ENCODE measurements around the gene ZNHIT1.
A peak's percentile ranks its signal among the peaks of the same experiment; 100 is the strongest.
"Not testable (repeated sequence)": the region's sequence is repeated elsewhere in the genome, so short reads cannot be mapped to it uniquely, and the experiment has no call there.

Gene ZNHIT1

GRCh38 chr7:101245147-101245668 lies 27.2 kb downstream of the ZNHIT1 start:
- 0 out of 2 replicates have a peak, but pooled peaks have one; percentile 14 for TF ChIP-seq POU2F2 (IDR thresholded peaks at IDR 0.05; ENCODE audit: low read depth, low read length)
- TF ChIP-seq POLR2AphosphoS5 (IDR thresholded peaks at IDR 0.05; ENCODE audit: low read depth, low read length) = no peak
- FAIRE-seq (no peak), DNase-seq (ENCODE audit: insufficient read length, low spot score) (no peak)

DNA sequence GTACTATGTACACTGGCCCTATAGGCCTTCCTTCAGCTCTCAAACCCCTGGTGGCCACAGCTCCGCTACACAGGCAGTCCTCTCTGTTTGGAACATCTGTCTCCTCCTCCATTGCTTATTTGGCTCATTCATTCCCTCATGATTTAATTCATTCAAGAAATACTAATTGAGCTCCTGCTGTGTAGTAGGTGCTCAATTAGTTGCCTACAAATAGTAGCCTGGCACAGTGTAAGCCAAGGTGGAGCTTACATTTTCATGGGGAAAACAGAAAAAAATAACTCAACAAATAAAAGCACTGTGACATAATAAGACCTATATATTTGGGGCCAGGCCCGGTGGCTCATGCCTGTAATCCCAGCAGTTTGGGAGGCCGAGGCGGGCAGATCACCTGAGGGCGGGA lies 30.3 kb downstream of the ZNHIT1 start:
- TF ChIP-seq TAF1 (IDR thresholded peaks at IDR 0.05; ENCODE audit: low read depth, low read length) = no peak
- no peak for TF ChIP-seq POLR2A (IDR thresholded peaks at IDR 0.05; ENCODE audit: low read depth, low read length)
- no peak for TF ChIP-seq POU2F2 (IDR thresholded peaks at IDR 0.05; ENCODE audit: low read depth, low read length)
- no peak for TF ChIP-seq POLR2AphosphoS5 (IDR thresholded peaks at IDR 0.05; ENCODE audit: low read depth, low read length)
- no peak for TF ChIP-seq SPI1 (IDR thresholded peaks at IDR 0.05; ENCODE audit: low read depth, low read length)
- TF ChIP-seq PAX5 (IDR thresholded peaks at IDR 0.05; ENCODE audit: insufficient read depth, low read length, severe bottlenecking) = no peak
- DNase-seq (ENCODE audit: insufficient read length, low spot score) (no peak), FAIRE-seq (no peak)

- FAIRE-seq (no peak), DNase-seq (ENCODE audit: insufficient read length, low spot score) (no peak)
- TF ChIP-seq SPI1 (IDR thresholded peaks at IDR 0.05; ENCODE audit: low read depth, low read length) (peak; percentile 30; the same call in 1 of the 2 replicates), TAF1 (IDR thresholded peaks at IDR 0.05; ENCODE audit: low read depth, low read length) (no peak), PAX5 (IDR thresholded peaks at IDR 0.05; ENCODE audit: insufficient read depth, low read length, severe bottlenecking) (no peak), POLR2AphosphoS5 (IDR thresholded peaks at IDR 0.05; ENCODE audit: low read depth, low read length) (no peak)
These were observed 32.4 kb downstream of the ZNHIT1 start for GRCh38 chr7:101250324-101250723.

- TF ChIP-seq POU2F2 (IDR thresholded peaks at IDR 0.05; ENCODE audit: low read depth, low read length) (no peak), TAF1 (IDR thresholded peaks at IDR 0.05; ENCODE audit: low read depth, low read length) (0 out of 2 replicates have a peak, but pooled peaks have one; percentile 42), POLR2A (IDR thresholded peaks at IDR 0.05; ENCODE audit: low read depth, low read length) (peak; percentile 79), PAX5 (IDR thresholded peaks at IDR 0.05; ENCODE audit: insufficient read depth, low read length, severe bottlenecking) (no peak), POLR2AphosphoS5 (IDR thresholded peaks at IDR 0.05; ENCODE audit: low read depth, low read length) (peak; percentile 81), SPI1 (IDR thresholded peaks at IDR 0.05; ENCODE audit: low read depth, low read length) (peak; percentile 53)
- FAIRE-seq = peak; percentile 96
- DNase-seq (ENCODE audit: insufficient read length, low spot score) = peak; percentile 93
These were observed 34.1 kb downstream of the ZNHIT1 start for GRCh38 chr7:101251871-101252659.

- not testable (repeated sequence) for DNase-seq (ENCODE audit: insufficient read length, low spot score); FAIRE-seq
These were observed 35.2 kb downstream of the ZNHIT1 start for GRCh38 chr7:101253199-101253598.

- DNase-seq (ENCODE audit: insufficient read length, low spot score) = no peak
- TF ChIP-seq POLR2AphosphoS5 (IDR thresholded peaks at IDR 0.05; ENCODE audit: low read depth, low read length) (no peak), POLR2A (IDR thresholded peaks at IDR 0.05; ENCODE audit: low read depth, low read length) (no peak), PAX5 (IDR thresholded peaks at IDR 0.05; ENCODE audit: insufficient read depth, low read length, severe bottlenecking) (no peak), TAF1 (IDR thresholded peaks at IDR 0.05; ENCODE audit: low read depth, low read length) (no peak), POU2F2 (IDR thresholded peaks at IDR 0.05; ENCODE audit: low read depth, low read length) (no peak), SPI1 (IDR thresholded peaks at IDR 0.05; ENCODE audit: low read depth, low read length) (no peak)
- no peak for FAIRE-seq
These were observed 37.8 kb downstream of the ZNHIT1 start for GRCh38 chr7:101255796-101256195.

DNA sequence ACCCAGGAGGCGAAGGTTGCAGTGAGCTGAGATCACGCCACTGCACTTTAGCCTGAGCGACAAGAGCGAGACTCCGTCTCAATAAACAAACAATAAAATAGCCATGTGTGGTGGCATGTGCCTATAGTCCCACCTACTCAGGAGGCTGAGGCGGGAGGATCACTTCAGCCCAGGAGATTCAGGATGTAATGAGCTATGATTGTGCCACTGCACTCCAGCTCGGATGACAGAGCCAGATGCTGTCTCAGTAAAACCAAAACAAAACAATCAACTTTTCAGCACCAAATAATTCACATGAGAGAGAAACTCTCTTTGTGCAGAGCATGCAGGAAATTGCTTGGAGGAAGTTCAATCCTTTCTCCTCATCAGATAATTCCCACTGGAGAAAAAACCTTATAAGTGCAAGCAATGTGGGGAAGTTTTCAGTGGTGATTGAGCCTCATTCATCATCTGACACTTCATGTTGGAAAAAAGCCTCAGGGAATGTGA lies 40.3 kb downstream of the ZNHIT1 start:
- DNase-seq (ENCODE audit: insufficient read length, low spot score) (no peak), FAIRE-seq (no peak)
- no peak for TF ChIP-seq POLR2A (IDR thresholded peaks at IDR 0.05; ENCODE audit: low read depth, low read length)
- no peak for TF ChIP-seq SPI1 (IDR thresholded peaks at IDR 0.05; ENCODE audit: low read depth, low read length)

DNA sequence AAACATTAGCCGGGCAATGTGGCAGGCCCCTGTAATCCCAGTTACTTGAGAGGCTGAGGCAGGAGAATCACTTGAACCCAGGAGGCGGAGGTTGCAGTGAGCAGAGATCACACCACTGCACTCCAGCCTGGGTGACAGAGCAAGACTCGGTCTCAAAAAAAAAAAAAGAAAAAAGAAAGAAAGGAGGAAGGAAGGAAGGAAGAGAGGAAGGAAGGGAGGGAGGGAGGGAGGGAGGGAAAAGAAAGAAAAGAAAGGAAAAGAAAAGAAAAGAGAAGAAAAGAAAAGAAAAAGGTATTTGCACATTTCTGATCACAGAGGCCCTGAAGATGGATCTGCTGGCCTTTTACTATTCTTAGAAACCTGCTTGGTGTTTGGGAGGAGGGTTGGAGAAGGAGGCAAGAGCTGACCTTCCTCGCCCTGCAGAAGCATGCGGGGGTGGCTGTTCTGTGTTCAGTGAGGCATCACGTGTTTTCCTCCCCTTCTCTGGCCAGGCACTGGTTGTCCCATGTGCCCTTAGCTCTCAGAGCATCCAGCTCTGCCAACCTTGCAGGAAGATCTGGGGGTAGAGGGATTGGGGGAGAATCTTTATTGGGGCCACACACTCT lies 46.2 kb downstream of the ZNHIT1 start:
- FAIRE-seq; DNase-seq (ENCODE audit: insufficient read length, low spot score): not testable (repeated sequence)

GRCh38 chr7:101265622-101266516 lies 47.9 kb downstream of the ZNHIT1 start:
- FAIRE-seq (no peak), DNase-seq (ENCODE audit: insufficient read length, low spot score) (no peak)

More at GRCh38 chr7:101265622-101266516, 47.9 kb downstream of the ZNHIT1 start:
- no peak for TF ChIP-seq POLR2AphosphoS5 (IDR thresholded peaks at IDR 0.05; ENCODE audit: low read depth, low read length)
- no peak for TF ChIP-seq SPI1 (IDR thresholded peaks at IDR 0.05; ENCODE audit: low read depth, low read length)
- TF ChIP-seq POU2F2 (IDR thresholded peaks at IDR 0.05; ENCODE audit: low read depth, low read length) = no peak
- no peak for TF ChIP-seq POLR2A (IDR thresholded peaks at IDR 0.05; ENCODE audit: low read depth, low read length)
- no peak for TF ChIP-seq TAF1 (IDR thresholded peaks at IDR 0.05; ENCODE audit: low read depth, low read length)
- no peak for TF ChIP-seq PAX5 (IDR thresholded peaks at IDR 0.05; ENCODE audit: insufficient read depth, low read length, severe bottlenecking)

Measured in GM12891 (cell line).